SH-SY5Y (cell line): ENCODE measurements around the gene PRR22.

Experiments
- GATA2 ChIP-seq: IDR thresholded peaks from 2 replicates; pipeline ENCODE4 v1.6.1; 2011; ENCODE audit warnings: mild to moderate bottlenecking, low read depth, low read length
- GATA3 ChIP-seq: IDR thresholded peaks from 2 replicates; pipeline ENCODE4 v1.6.1; 2011; ENCODE audit warnings: low read depth, mild to moderate bottlenecking, low read length, moderate library complexity

PRR22 gene

GRCh38 chr19:5784581-5785147 is at the start of gene PRR22:
TSS of gene PRR22 (minus strand) at chr19:5784746. CDS start at chr19:5784660, 86 bp downstream.
- TF ChIP-seq GATA2 (no peak), GATA3 (no peak)

- TF ChIP-seq GATA3 (no peak), GATA2 (no peak)
These were observed 48.1 kb upstream of the PRR22 start for GRCh38 chr19:5832527-5833216.

- TF ChIP-seq GATA2 (no peak), GATA3 (no peak)
These were observed 47.5 kb upstream of the PRR22 start for GRCh38 chr19:5832061-5832460.

- no peak for TF ChIP-seq GATA2
- TF ChIP-seq GATA3, result no peak
These were observed 46.6 kb upstream of the PRR22 start for GRCh38 chr19:5831159-5831558.

GRCh38 chr19:5829567-5830310 is 45.2 kb upstream of the PRR22 start:
- TF ChIP-seq GATA2 (no peak), GATA3 (no peak)

GRCh38 chr19:5828661-5829566 is 44.4 kb upstream of the PRR22 start:
- TF ChIP-seq GATA3 (no peak), GATA2 (no peak)

GRCh38 chr19:5827891-5828660 is 43.5 kb upstream of the PRR22 start:
- peak; percentile 56; the same call in 1 of the 2 replicates for TF ChIP-seq GATA2
- TF ChIP-seq GATA3, result no peak

- TF ChIP-seq GATA2 (no peak), GATA3 (no peak)
These were observed 42.9 kb upstream of the PRR22 start for GRCh38 chr19:5827342-5827890.

GRCh38 chr19:5826531-5827341 is 42.2 kb upstream of the PRR22 start:
- TF ChIP-seq GATA3, result no peak
- no peak for TF ChIP-seq GATA2

- no peak for TF ChIP-seq GATA3
- TF ChIP-seq GATA2, result no peak
These were observed 40.6 kb upstream of the PRR22 start for GRCh38 chr19:5825178-5825577.

- TF ChIP-seq GATA3 (no peak), GATA2 (no peak)
These were observed 40.2 kb upstream of the PRR22 start for GRCh38 chr19:5824751-5825150.

- TF ChIP-seq GATA2 (no peak), GATA3 (no peak)
These were observed 39.2 kb upstream of the PRR22 start for GRCh38 chr19:5823579-5824281.
